Stimulated activated CD4-positive, alpha-beta T cell treated with anti-CD3 and anti-CD28 coated beads, Interleukin-1b, Interleukin-23, amount 100 ng/mL, for 48 hours (primary cell): ENCODE measurements around the gene PIPOX.

Experiments used
- DNase-seq: peaks from one replicate; pipeline ENCODE4 v3.0.0-alpha.2; 2020

The PIPOX gene

GRCh38 chr17:29102046-29102445, 59.1 kb downstream of the PIPOX start:
- DNase-seq: no peak

GRCh38 chr17:29102741-29103181, 59.8 kb downstream of the PIPOX start:
- DNase-seq: no peak

- no peak for DNase-seq
These were observed 60.4 kb downstream of the PIPOX start for GRCh38 chr17:29103341-29103740.
